Kidney tubule cell (primary cell): ENCODE measurements around the gene ATP2A1.
"Not testable (repeated sequence)": the region's sequence is repeated elsewhere in the genome, so short reads cannot be mapped to it uniquely, and the experiment has no call there.

Experiments
- DNase-seq: peaks from one replicate; pipeline ENCODE4 v3.0.0-alpha.2; 2018; ENCODE audit warnings: low spot score

Gene ATP2A1

DNA sequence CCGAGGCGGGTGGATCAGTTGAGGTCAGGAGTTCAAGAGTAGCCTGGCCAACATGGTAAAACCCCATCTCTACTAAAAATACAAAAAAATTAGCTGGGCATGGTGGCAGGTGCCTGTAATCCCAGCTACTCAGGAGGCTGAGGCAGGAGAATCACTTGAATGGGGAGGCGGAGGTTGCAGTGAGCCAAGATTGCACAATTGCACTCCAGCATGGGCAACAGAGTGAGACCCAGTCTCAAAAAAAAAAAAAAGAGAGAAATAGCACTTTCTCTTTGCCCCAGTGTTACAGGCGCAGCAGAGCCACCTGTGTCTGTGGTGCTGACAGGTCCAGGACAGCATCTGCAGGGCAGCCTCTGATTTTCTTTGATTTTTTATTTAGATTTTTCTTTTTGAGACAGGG is 3.3 kb downstream of the ATP2A1 start:
- not testable (repeated sequence) for DNase-seq

DNA sequence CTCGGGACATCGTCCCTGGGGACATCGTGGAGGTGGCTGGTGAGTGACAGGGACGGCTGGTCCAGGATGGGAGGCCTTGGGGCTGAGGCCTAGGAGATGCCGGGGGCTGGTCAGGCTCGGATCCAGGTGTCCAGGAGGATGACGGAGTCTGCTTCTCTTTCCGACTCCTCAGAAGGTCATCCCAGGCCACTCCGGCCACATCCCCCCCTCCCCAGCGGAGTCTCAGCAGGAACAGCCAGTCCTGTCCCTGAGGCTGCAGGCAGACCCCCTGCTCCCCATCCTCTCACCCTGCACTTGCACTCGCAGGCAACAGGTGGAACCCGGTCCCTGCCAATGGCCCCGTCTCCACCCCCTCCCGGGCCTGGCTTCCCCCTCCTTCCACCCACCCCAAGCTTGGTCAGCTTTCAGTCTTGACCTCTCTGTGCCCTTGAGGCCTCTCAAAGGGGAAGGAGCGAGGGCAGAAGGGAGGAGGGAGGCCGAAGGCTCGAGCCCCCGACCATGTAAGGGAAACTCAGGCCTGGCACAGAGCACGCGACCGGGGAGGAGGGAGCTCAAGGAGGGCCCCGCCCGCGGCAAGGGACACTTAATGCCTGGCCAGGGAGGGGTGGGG is 4.4 kb downstream of the ATP2A1 start:
- DNase-seq, result no peak

- no peak for DNase-seq
Measured at GRCh38 chr16:28883221-28883996, 5.1 kb downstream of the ATP2A1 start.

DNA sequence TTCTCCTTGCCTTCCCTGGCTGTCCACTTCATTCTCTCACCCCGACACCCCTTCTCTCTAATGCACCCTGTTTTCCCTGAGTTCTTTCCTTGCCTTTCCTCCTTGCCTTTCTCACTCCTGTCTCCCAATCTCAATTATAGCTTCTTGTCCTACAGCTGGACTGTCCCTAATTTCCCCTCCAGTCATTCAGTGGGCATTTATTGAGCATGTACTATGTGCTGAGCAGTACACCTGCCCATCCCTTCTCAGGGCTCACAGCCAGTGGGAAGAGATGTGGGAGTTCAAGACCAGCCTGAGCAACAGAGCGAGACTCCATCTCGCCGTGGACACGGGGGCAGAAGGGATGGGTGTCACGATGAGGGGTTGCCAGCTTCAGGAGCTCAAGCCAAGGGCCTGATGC is 5.8 kb downstream of the ATP2A1 start:
- DNase-seq, result no peak

- DNase-seq, result no peak
Measured at GRCh38 chr16:28886945-28887344, 8.7 kb downstream of the ATP2A1 start.

DNA sequence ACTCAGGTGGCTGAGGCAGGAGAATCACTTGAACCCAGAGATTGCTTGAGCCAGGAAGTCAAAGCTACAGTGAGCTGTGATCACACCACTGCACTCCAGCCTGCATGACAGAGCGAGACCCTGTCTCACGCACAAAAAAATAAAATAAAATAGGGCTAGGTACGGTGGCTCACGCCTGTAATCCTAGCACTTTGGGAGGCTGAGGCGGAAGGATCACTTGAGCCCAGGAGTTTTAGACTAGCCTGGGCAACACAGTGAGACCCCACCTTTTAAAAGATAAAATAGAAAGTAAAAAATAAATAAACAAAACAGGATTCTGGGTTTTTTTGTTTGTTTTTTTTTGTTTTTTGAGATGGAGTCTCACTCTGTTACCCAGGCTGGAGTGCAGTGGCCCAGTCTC is 12.1 kb downstream of the ATP2A1 start:
- DNase-seq, result not testable (repeated sequence)

GRCh38 chr16:28891964-28892890 is 13.9 kb downstream of the ATP2A1 start:
- DNase-seq, result no peak

DNA sequence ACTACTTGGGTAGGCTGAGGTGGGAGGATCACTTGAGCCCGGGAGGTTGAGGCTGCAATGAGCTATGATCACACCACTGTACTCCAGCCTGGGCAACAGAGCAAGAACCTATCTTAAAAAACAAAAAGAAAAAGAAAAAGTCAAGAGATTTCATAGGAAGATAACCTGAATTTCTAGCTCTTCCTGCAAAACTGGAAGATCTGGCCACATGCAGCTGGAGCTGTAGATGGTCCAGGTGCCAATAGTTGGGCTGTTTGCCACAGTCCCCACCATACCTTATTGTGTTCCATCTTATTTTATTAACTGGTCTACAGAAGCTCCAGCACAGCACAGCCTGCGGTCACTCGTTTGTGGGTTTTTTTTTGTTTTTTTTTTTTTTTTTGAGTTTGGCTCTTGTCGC is 15.0 kb downstream of the ATP2A1 start:
- DNase-seq, result no peak

GRCh38 chr16:28895609-28896008 is 17.3 kb downstream of the ATP2A1 start:
- DNase-seq, result no peak

DNA sequence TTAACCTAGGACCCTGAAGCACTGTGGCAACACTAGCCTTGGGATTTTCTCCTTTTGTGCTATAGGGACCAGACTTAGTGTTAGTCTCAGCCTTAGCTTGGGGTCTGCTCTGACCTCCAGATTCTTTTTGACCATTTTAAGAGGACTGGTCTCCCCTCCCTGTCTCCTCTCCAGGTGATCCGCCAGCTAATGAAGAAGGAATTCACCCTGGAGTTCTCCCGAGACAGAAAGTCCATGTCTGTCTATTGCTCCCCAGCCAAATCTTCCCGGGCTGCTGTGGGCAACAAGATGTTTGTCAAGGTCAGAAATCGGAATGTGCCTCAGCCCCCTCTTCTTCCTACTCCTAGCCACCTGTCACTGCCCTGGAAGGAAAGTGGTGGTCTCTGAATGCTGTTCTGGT is 19.5 kb downstream of the ATP2A1 start:
- DNase-seq, result peak; percentile 47

- peak; percentile 64 for DNase-seq
Measured at GRCh38 chr16:28898266-28898665, 20.0 kb downstream of the ATP2A1 start.

GRCh38 chr16:28898942-28899341 is 20.7 kb downstream of the ATP2A1 start:
- DNase-seq, result no peak

DNA sequence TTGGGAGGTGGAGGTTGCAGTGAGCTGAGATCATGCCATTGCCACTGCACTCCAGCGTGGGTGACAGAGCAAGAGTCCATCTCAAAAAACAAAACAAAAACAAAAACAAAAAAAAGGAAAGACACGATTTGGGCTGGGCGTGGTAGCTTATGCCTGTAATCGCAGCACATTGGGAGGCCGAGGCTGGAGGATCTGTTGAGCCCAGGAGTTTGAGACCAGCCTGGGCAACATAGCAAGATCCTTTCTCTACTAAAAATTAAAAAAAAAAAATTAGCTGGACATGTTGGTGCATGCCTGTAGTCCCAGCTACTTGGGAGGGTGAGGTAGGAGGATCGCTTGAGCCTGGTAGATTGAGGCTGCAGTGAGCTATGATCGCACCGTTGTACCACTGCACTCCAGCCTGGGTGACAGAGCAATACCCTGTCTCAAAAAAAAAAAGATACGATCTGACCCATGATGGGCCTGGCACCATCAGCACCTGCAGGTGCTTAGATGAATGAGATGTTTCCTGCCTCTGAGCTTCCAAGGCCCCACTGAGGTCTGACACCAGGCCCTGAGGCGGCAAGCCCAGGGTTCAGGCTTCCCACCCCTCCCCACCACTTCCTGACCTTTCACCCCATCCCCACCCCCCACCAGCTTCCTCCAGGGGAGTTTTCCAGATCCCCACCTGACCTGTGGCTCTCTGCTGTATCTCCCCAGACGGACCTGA is 21.7 kb downstream of the ATP2A1 start:
- no peak for DNase-seq

DNA sequence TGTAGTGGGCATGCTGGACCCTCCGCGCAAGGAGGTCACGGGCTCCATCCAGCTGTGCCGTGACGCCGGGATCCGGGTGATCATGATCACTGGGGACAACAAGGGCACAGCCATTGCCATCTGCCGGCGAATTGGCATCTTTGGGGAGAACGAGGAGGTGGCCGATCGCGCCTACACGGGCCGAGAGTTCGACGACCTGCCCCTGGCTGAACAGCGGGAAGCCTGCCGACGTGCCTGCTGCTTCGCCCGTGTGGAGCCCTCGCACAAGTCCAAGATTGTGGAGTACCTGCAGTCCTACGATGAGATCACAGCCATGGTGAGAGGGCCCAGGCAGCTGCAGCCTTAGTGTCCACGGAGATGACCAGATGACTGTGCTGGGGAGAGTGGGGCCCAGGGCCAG is 22.3 kb downstream of the ATP2A1 start:
- DNase-seq, result no peak

DNA sequence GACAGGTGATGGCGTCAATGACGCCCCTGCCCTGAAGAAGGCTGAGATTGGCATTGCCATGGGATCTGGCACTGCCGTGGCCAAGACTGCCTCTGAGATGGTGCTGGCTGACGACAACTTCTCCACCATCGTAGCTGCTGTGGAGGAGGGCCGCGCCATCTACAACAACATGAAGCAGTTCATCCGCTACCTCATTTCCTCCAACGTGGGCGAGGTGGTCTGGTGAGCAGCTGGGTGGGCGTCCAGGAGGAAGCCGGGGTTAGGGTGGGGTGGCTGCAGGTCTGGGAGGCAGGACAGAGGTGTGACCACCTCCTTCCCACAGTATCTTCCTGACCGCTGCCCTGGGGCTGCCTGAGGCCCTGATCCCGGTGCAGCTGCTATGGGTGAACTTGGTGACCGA is 23.6 kb downstream of the ATP2A1 start:
- no peak for DNase-seq

DNA sequence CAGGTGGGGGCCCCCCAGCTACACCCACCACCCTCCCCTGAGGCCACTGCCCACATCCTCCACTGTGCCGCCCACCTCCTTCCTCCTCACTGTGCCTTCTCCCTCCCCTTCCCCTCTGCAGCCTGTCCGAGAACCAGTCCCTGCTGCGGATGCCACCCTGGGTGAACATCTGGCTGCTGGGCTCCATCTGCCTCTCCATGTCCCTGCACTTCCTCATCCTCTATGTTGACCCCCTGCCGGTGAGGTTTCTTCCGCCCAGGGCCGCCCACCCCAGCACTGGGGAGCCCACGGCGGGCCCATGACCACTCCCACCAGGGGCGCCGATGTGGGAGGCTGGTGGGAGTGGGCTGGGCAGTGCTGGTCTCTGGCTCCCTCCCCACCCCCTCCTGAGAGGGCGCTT is 24.6 kb downstream of the ATP2A1 start:
- DNase-seq, result no peak

DNA sequence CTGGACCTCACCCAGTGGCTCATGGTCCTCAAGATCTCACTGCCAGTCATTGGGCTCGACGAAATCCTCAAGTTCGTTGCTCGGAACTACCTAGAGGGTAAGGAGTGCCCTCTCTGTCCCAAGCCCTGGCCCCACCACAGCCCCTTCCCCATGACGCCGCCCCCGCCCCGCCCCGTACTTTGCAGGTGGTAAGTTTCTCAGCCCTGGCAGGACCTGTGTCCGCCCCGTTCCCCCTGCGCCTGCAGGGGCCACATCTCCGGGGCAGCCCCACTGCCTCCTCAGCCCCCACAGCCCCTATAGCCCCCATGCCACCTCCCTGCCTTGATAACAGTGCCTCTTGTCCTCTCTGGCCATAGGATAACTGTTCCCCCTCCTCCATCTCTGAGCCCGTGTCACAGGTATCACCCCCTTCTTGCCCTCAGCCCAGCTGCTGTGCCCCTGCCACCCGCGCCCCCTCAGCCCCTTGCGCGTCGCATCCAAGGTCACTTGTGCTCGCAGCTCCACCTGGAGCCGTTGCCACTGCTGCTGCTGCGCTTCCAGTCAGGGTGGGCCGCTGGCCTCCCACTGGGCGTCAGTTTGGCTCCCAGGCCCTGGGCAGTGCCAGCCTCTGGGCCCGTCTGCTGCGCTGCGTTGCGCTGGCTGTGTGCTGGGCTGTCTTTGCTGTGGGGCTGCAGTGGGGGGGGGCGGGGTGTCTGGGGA is 25.2 kb downstream of the ATP2A1 start:
- DNase-seq, result no peak

- DNase-seq, result no peak
Measured at GRCh38 chr16:28904363-28904762, 26.1 kb downstream of the ATP2A1 start.

GRCh38 chr16:28904828-28905227 is 26.5 kb downstream of the ATP2A1 start:
- DNase-seq, result no peak

GRCh38 chr16:28905229-28905754 is 27.0 kb downstream of the ATP2A1 start:
- DNase-seq, result no peak

DNA sequence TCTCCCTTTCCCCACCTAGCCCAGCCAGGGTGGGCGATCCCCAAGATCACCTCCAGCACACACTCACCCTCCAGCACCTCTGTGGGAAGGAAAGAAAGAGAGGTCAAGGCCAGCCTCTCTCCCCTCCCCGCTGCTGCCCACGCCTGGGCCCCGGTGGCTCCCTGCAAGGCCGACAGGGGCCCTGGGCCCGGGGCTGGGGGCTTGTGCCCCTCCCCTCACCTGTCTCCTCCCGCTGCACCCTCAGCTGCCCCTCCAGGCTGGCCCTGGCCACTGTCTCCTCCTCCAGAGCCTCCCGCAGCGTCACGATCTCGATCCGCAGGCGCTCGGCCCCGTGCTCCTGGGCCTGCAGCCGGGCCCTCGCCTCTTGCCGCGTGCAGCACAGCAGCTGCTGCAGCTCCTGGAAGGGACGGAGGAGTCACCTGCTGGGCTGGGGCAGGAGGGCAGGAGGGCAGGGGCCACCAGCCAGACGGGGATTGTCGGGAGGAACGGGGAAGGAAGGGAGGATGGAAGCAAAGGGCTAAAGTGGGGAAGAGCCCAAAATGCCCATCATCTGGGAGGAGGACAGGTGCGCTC is 27.6 kb downstream of the ATP2A1 start:
- DNase-seq, result no peak
